ENCODE data around the gene CHPT1. TPM values are rescaled to one million over a fixed set of nuclear protein-coding genes. Genes with fewer than 3 reads are reported as not detected.
"Not testable (repeated sequence)": the region's sequence is repeated elsewhere in the genome, so short reads cannot be mapped to it uniquely, and the experiment has no call there.

Gene CHPT1
- total and polyA plus RNA-seq, 2 donors (not counting 3 experiments of a cell fraction or from before 2014, with no cell fraction given), result 12.1 to 19.3 TPM

- POLR2A ChIA-PET, result no interaction called here
- Histone ChIP-seq H3K9me1 (replicated peaks; ENCODE audit: control insufficient read depth, extremely low read depth, insufficient read depth, low read length) (no peaks in the 10 kb centered on the region), H3K9me3 (replicated peaks; ENCODE audit: control insufficient read depth, insufficient read depth, low read length) (no peaks in the 10 kb centered on the region), H4K20me1 (replicated peaks; ENCODE audit: control insufficient read depth, extremely low read depth, insufficient read depth, low read length) (no peaks in the 10 kb centered on the region), H3K27me3 (ENCODE audit: control insufficient read depth in 2 of 2, insufficient read depth in 2 of 2, low read length in 2 of 2) (no peaks in the 10 kb centered on the region), H3K4me1 (ENCODE audit: control insufficient read depth, extremely low read depth, insufficient read depth, low read length) (no peaks in the 10 kb centered on the region), H3K9ac (replicated peaks; ENCODE audit: extremely low read depth, insufficient read depth, low read length) (no peak overlapping the region), H2AFZ (ENCODE audit: low read depth, low read length) (no peak overlapping the region), H3K36me3 (ENCODE audit: control insufficient read depth in 2 of 2, extremely low read depth in 1 of 2, insufficient read depth in 2 of 2, low read length in 2 of 2) (no peaks in the 10 kb centered on the region), H3K4me2 (ENCODE audit: insufficient read depth, low read length) (no peak overlapping the region), H3K27ac (ENCODE audit: insufficient read depth, low read depth, low read length) (no peak overlapping the region), H3K4me3 (replicated peaks in 1 of 3; ENCODE audit: insufficient read depth in 1 of 3, low read depth in 1 of 3, low read length in 3 of 3) (no peak overlapping the region), H3K79me2 (ENCODE audit: control insufficient read depth, insufficient read depth, low read length) (no peaks in the 10 kb centered on the region)
- FAIRE-seq, result no peak
- intact Hi-C loops (cut with micrococcal nuclease), result no loop called here
- no TSS peak for BruUV-seq (replicated peaks)
- CTCF ChIA-PET, result interaction anchor here (0.9 to 1.6 kb wide), 3 partner anchors 16 to 33 kb away, joined by 3 to 4 read pairs (median 4); no protein-coding TSS in a partner anchor
- dilution Hi-C loops (cut with MboI; ENCODE audit: extremely low pct_ligation_motif_present, low sequenced_read_pairs), result no loop called here
- DNase-seq (ENCODE audit: low read depth, low spot score), result no peak
- no peak for TF ChIP-seq POLR2A (IDR thresholded peaks at IDR 0.05; ENCODE audit: low read depth, low read length)
- TF ChIP-seq POLR2AphosphoS5 (IDR thresholded peaks at IDR 0.05; ENCODE audit: insufficient read depth, low read depth, low read length), result no peak
- TF ChIP-seq, protein P1, sequence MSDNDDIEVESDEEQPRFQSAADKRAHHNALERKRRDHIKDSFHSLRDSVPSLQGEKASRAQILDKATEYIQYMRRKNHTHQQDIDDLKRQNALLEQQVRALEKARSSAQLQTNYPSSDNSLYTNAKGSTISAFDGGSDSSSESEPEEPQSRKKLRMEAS (IDR thresholded peaks at IDR 0.05; ENCODE audit: insufficient read depth, insufficient read length), result no peak
- TF ChIP-seq JUN (IDR thresholded peaks at IDR 0.05; ENCODE audit: borderline replicate concordance, insufficient read depth, insufficient read length, low read depth), result no peak
Observed at GRCh38 chr12:101654442-101654841, 43.0 kb upstream of the CHPT1 start.

DNA sequence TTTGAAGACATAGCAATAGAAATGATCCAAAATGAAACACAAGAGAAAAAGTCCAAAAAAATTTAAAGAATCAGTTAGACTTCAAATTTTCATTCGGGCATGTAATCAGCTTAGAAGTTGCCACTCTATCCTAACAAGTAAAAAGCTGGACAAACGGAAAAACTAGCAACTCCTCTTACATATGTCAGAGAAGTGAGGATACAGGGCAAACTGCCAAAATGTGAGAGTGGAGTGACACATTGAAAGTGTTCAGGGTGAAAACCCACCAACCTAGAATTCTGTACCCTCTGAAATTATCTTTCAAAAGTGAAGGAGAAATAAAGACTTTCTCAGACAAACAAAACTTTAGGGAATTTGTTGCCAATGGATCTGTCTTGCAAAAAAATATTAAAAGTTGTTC is 42.0 kb upstream of the CHPT1 start:
- Histone ChIP-seq H3K27ac (ENCODE audit: insufficient read depth, low read depth, low read length) (no peak overlapping the region), H2AFZ (ENCODE audit: low read depth, low read length) (no peak overlapping the region), H3K9ac (replicated peaks; ENCODE audit: extremely low read depth, insufficient read depth, low read length) (no peak overlapping the region), H3K4me3 (replicated peaks in 1 of 3; ENCODE audit: insufficient read depth in 1 of 3, low read depth in 1 of 3, low read length in 3 of 3) (no peak overlapping the region), H3K36me3 (ENCODE audit: control insufficient read depth in 2 of 2, extremely low read depth in 1 of 2, insufficient read depth in 2 of 2, low read length in 2 of 2) (no peaks in the 10 kb centered on the region), H3K9me3 (replicated peaks; ENCODE audit: control insufficient read depth, insufficient read depth, low read length) (no peaks in the 10 kb centered on the region), H3K79me2 (ENCODE audit: control insufficient read depth, insufficient read depth, low read length) (no peaks in the 10 kb centered on the region), H3K4me2 (ENCODE audit: insufficient read depth, low read length) (no peak overlapping the region), H3K9me1 (replicated peaks; ENCODE audit: control insufficient read depth, extremely low read depth, insufficient read depth, low read length) (no peaks in the 10 kb centered on the region), H3K27me3 (ENCODE audit: control insufficient read depth in 2 of 2, insufficient read depth in 2 of 2, low read length in 2 of 2) (no peaks in the 10 kb centered on the region), H3K4me1 (ENCODE audit: control insufficient read depth, extremely low read depth, insufficient read depth, low read length) (no peaks in the 10 kb centered on the region), H4K20me1 (replicated peaks; ENCODE audit: control insufficient read depth, extremely low read depth, insufficient read depth, low read length) (no peaks in the 10 kb centered on the region)
- no peak for TF ChIP-seq JUN (IDR thresholded peaks at IDR 0.05; ENCODE audit: borderline replicate concordance, insufficient read depth, insufficient read length, low read depth)
- dilution Hi-C loops (cut with MboI; ENCODE audit: extremely low pct_ligation_motif_present, low sequenced_read_pairs), result no loop called here
- DNase-seq (ENCODE audit: low read depth, low spot score), result no peak
- CTCF ChIA-PET, result interaction anchor here (0.9 to 1.6 kb wide), 2 partner anchors 17 to 28 kb away, joined by 4 read pairs; no protein-coding TSS in a partner anchor
- FAIRE-seq, result no peak
- POLR2A ChIA-PET, result no interaction called here
- BruUV-seq (replicated peaks), result no TSS peak
- intact Hi-C loops (cut with micrococcal nuclease), result no loop called here

DNA sequence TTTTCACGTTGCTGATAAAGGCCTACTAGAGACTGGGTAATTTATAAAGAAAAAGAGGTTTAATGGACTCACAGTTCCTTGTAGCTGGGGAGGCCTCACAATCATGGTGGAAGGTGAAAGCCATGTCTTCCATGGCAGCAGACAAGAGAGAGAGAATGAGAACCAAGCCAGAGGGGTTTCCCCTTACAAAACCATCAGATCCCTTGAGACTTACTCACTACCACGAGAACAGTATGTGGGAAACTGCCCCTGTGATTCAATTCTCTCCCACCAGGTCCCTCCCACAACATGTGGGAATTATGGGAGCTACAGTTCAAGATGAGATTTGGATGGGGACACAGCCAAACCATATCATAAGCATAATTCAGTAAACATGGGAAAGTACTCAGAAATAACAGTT is 36.8 kb upstream of the CHPT1 start:
- not testable (repeated sequence) for H3K9ac ChIP-seq (replicated peaks; ENCODE audit: extremely low read depth, insufficient read depth, low read length)

More for the DNA sequence above, 36.8 kb upstream of the CHPT1 start:
- BruUV-seq (replicated peaks); POLR2A ChIA-PET; H3K27me3 ChIP-seq (ENCODE audit: control insufficient read depth in 2 of 2, insufficient read depth in 2 of 2, low read length in 2 of 2); intact Hi-C loops (cut with micrococcal nuclease); dilution Hi-C loops (cut with MboI; ENCODE audit: extremely low pct_ligation_motif_present, low sequenced_read_pairs); H3K9me3 ChIP-seq (replicated peaks; ENCODE audit: control insufficient read depth, insufficient read depth, low read length); H3K4me1 ChIP-seq (ENCODE audit: control insufficient read depth, extremely low read depth, insufficient read depth, low read length); H3K79me2 ChIP-seq (ENCODE audit: control insufficient read depth, insufficient read depth, low read length); H3K4me2 ChIP-seq (ENCODE audit: insufficient read depth, low read length); H3K4me3 ChIP-seq (replicated peaks in 1 of 3; ENCODE audit: insufficient read depth in 1 of 3, low read depth in 1 of 3, low read length in 3 of 3); H4K20me1 ChIP-seq (replicated peaks; ENCODE audit: control insufficient read depth, extremely low read depth, insufficient read depth, low read length); H2AFZ ChIP-seq (ENCODE audit: low read depth, low read length); CTCF ChIA-PET; H3K9me1 ChIP-seq (replicated peaks; ENCODE audit: control insufficient read depth, extremely low read depth, insufficient read depth, low read length); H3K27ac ChIP-seq (ENCODE audit: insufficient read depth, low read depth, low read length); DNase-seq (ENCODE audit: low read depth, low spot score); H3K36me3 ChIP-seq (ENCODE audit: control insufficient read depth in 2 of 2, extremely low read depth in 1 of 2, insufficient read depth in 2 of 2, low read length in 2 of 2); FAIRE-seq: not testable (repeated sequence)

All from endothelial cell of umbilical vein (primary cell).